Erythroblast (primary cell): ENCODE measurements around the gene DOP1A.

Source experiments
- DNase-seq, 2 experiments: peaks; one replicate each; lab custom pipeline; 2025; lab: John Stamatoyannopoulos, UW
- GATA1 ChIP-seq: IDR thresholded peaks from 2 replicates; pipeline ENCODE4 v1.6.1; 2011; ENCODE audit warnings: low read depth, mild to moderate bottlenecking, control low read depth, low read length, moderate library complexity
- POLR2A ChIP-seq: IDR thresholded peaks from 2 replicates; pipeline ENCODE4 v1.6.1; 2011; ENCODE audit warnings: mild to moderate bottlenecking, low read length

The DOP1A gene

GRCh38 chr6:83097204-83097603 is 29.7 kb downstream of the DOP1A start:
- TF ChIP-seq GATA1 = no peak
- DNase-seq = no peak

GRCh38 chr6:83097675-83098074 is 30.2 kb downstream of the DOP1A start:
- no peak for TF ChIP-seq GATA1
- TF ChIP-seq POLR2A = no peak
- no peak for DNase-seq

- TF ChIP-seq GATA1 (no peak), POLR2A (no peak)
- DNase-seq = no peak
Measured at GRCh38 chr6:83098589-83098988, 31.1 kb downstream of the DOP1A start.

GRCh38 chr6:83108378-83108777 is 40.9 kb downstream of the DOP1A start:
- TF ChIP-seq GATA1 = no peak
- TF ChIP-seq POLR2A = no peak
- DNase-seq = no peak

GRCh38 chr6:83113258-83113657 is 45.8 kb downstream of the DOP1A start:
- no peak for DNase-seq
- TF ChIP-seq POLR2A = no peak
- TF ChIP-seq GATA1 = no peak

GRCh38 chr6:83114164-83114563 is 46.7 kb downstream of the DOP1A start:
- DNase-seq = no peak
- TF ChIP-seq GATA1 (no peak), POLR2A (no peak)

- TF ChIP-seq POLR2A (no peak), GATA1 (no peak)
- no peak for DNase-seq
Measured at GRCh38 chr6:83117802-83118201, 50.3 kb downstream of the DOP1A start.

- TF ChIP-seq POLR2A (no peak), GATA1 (no peak)
- no peak for DNase-seq
Measured at GRCh38 chr6:83119742-83120300, 52.4 kb downstream of the DOP1A start.

- no peak for DNase-seq
- TF ChIP-seq POLR2A = no peak
- TF ChIP-seq GATA1 = no peak
Measured at GRCh38 chr6:83124553-83124952, 57.1 kb downstream of the DOP1A start.

GRCh38 chr6:83125425-83125824 is 58.0 kb downstream of the DOP1A start:
- peak; percentile 17 to 68 for DNase-seq
- no peak for TF ChIP-seq POLR2A
- no peak for TF ChIP-seq GATA1

- TF ChIP-seq GATA1 = no peak
- TF ChIP-seq POLR2A = no peak
- DNase-seq = no peak
Measured at GRCh38 chr6:83126223-83126622, 58.8 kb downstream of the DOP1A start.

GRCh38 chr6:83126807-83127206 is 59.3 kb downstream of the DOP1A start:
- TF ChIP-seq POLR2A (no peak), GATA1 (no peak)
- no peak for DNase-seq

GRCh38 chr6:83127258-83127657 is 59.8 kb downstream of the DOP1A start:
- no peak for DNase-seq
- TF ChIP-seq GATA1 = no peak
- TF ChIP-seq POLR2A = no peak

- no peak for DNase-seq
- TF ChIP-seq GATA1 = no peak
- no peak for TF ChIP-seq POLR2A
Measured at GRCh38 chr6:83127976-83128375, 60.5 kb downstream of the DOP1A start.

- TF ChIP-seq POLR2A = no peak
- TF ChIP-seq GATA1 = no peak
- peak; percentile 1 to 38 for DNase-seq
Measured at GRCh38 chr6:83132121-83132520, 64.7 kb downstream of the DOP1A start.
